DND-41 (cell line): ENCODE data around the gene MTA1.
A peak's percentile ranks its signal among the peaks of the same experiment; 100 is the strongest.

Source experiments
- ATAC-seq: fragments of 200-7000 bp; cut with Tn5 transposase; 3 replicates; pipeline ENCODE4 v1.9.1; 2021; ENCODE audit warnings: low read depth; ENCODE audit not compliant: insufficient read depth
- DNase-seq: peaks from one replicate; pipeline ENCODE4 v3.0.0-alpha.2; 2020
- H2AFZ ChIP-seq: 2 replicates; pipeline ENCODE4 v1.6.0; 2012; ENCODE audit warnings: low read depth, low read length
- H3K27ac ChIP-seq: 2 replicates; pipeline ENCODE4 v1.5.1; 2012; ENCODE audit warnings: low read length, inconsistent platforms
- H3K27me3 ChIP-seq: fragments of 200-600 bp; sonication (generic); 2 replicates; pipeline ENCODE4 v1.6.0; 2012; ENCODE audit warnings: low read length, mild to moderate bottlenecking, inconsistent platforms; ENCODE audit not compliant: insufficient read depth, poor library complexity
- H3K36me3 ChIP-seq: 2 replicates; pipeline ENCODE4 v1.5.1; 2012; ENCODE audit warnings: low read length, inconsistent platforms; ENCODE audit not compliant: insufficient read depth
- H3K4me1 ChIP-seq: 2 replicates; pipeline ENCODE4 v1.5.1; 2012; ENCODE audit warnings: mild to moderate bottlenecking, low read length; ENCODE audit not compliant: insufficient read depth
- H3K4me2 ChIP-seq: 2 replicates; pipeline ENCODE4 v1.6.0; 2012; ENCODE audit warnings: mild to moderate bottlenecking, moderate library complexity, low read length, inconsistent platforms; ENCODE audit not compliant: insufficient read depth
- H3K4me3 ChIP-seq, 2 experiments: fragments of 200-600 bp in 1 of 2; shearing (Covaris generic) in 1 of 2; 2 replicates each; pipeline ENCODE4 v1.5.1; 2012 to 2016; ENCODE audit warnings: inconsistent platforms in 2 of 2, low read length in 2 of 2, mild to moderate bottlenecking in 2 of 2, low read depth in 1 of 2, moderate library complexity in 1 of 2
- H3K79me2 ChIP-seq: 2 replicates; pipeline ENCODE4 v1.6.0; 2012; ENCODE audit warnings: low read length, inconsistent platforms; ENCODE audit not compliant: insufficient read depth
- H3K9ac ChIP-seq: 2 replicates; pipeline ENCODE4 v1.6.0; 2012; ENCODE audit warnings: low read depth, mild to moderate bottlenecking, inconsistent platforms, low read length, moderate library complexity
- H3K9me3 ChIP-seq: 2 replicates; pipeline ENCODE4 v1.5.1; 2012; ENCODE audit warnings: low read length, moderate library complexity, mild to moderate bottlenecking, inconsistent platforms; ENCODE audit not compliant: insufficient read depth, severe bottlenecking
- H4K20me1 ChIP-seq: 2 replicates; pipeline ENCODE4 v1.6.0; 2012; ENCODE audit warnings: low read length; ENCODE audit not compliant: insufficient read depth
- EZH2 ChIP-seq: IDR thresholded peaks from 3 replicates; pipeline ENCODE4 v1.6.1; 2012; ENCODE audit warnings: borderline replicate concordance, low read depth, mild to moderate bottlenecking, moderate library complexity, low read length, inconsistent platforms; ENCODE audit not compliant: severe bottlenecking
- TF ChIP-seq, protein P1 (sequence below): IDR thresholded peaks from 2 replicates; pipeline ENCODE4 v1.5.1; 2012; ENCODE audit warnings: borderline replicate concordance, low read length, moderate library complexity, mild to moderate bottlenecking; ENCODE audit not compliant: poor library complexity, severe bottlenecking; ENCODE audit errors: extremely low read depth

Gene MTA1

DNA sequence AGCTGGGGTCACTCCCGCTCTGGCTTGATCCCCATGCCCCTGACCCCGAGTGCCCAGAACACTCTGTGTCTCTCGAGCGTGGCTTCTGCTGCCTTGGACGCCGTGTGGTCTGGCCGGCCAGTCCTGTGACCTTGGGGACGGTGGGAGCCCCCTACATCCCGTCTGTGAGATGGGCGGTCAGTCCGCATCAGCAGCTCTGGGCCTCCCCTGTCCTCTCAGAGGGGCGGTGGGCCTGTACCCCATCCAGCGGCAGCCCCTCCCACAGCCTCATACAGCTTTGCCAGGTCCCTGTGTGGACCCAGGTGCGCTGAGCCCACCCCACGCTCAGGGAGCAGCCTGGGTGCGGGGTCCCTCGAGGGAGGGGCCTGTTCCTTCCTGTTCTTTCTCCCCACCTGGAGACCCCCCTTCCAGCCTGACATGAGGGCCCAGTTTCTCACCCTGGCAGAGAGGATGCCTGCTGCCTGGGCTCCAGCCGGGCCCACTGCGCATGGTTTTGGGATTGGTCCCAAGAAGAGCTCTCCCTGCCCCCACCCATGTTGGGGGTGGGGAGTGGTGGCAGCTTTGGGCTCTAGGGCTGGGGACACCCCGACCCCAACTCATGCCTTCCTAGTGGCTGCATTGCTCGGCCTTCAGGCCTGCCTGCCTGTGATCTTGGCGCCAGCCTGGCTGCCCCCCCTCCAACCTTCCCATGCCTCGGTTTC lies 1.5 kb downstream of the MTA1 start:
- ATAC-seq (no peak), DNase-seq (no peak)
- Histone ChIP-seq H3K4me3 (peak overlapping the region; percentile 99 to 100; a peak in 3 of 4 replicates), H3K79me2 (peaks cover 74% of the 10 kb centered on the region), H3K4me1 (peaks cover 43% of the 10 kb centered on the region), H4K20me1 (peaks cover 54% of the 10 kb centered on the region), H3K27ac (peak overlapping the region; percentile 85), H2AFZ (no peak overlapping the region), H3K36me3 (peaks cover 52% of the 10 kb centered on the region), H3K4me2 (peak overlapping the region; percentile 96), H3K9ac (peak overlapping the region; percentile 98), H3K27me3 (no peaks in the 10 kb centered on the region), H3K9me3 (no peaks in the 10 kb centered on the region)
- TF ChIP-seq EZH2 = no peak
- TF ChIP-seq, protein P1, sequence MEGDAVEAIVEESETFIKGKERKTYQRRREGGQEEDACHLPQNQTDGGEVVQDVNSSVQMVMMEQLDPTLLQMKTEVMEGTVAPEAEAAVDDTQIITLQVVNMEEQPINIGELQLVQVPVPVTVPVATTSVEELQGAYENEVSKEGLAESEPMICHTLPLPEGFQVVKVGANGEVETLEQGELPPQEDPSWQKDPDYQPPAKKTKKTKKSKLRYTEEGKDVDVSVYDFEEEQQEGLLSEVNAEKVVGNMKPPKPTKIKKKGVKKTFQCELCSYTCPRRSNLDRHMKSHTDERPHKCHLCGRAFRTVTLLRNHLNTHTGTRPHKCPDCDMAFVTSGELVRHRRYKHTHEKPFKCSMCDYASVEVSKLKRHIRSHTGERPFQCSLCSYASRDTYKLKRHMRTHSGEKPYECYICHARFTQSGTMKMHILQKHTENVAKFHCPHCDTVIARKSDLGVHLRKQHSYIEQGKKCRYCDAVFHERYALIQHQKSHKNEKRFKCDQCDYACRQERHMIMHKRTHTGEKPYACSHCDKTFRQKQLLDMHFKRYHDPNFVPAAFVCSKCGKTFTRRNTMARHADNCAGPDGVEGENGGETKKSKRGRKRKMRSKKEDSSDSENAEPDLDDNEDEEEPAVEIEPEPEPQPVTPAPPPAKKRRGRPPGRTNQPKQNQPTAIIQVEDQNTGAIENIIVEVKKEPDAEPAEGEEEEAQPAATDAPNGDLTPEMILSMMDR = no peak

DNA sequence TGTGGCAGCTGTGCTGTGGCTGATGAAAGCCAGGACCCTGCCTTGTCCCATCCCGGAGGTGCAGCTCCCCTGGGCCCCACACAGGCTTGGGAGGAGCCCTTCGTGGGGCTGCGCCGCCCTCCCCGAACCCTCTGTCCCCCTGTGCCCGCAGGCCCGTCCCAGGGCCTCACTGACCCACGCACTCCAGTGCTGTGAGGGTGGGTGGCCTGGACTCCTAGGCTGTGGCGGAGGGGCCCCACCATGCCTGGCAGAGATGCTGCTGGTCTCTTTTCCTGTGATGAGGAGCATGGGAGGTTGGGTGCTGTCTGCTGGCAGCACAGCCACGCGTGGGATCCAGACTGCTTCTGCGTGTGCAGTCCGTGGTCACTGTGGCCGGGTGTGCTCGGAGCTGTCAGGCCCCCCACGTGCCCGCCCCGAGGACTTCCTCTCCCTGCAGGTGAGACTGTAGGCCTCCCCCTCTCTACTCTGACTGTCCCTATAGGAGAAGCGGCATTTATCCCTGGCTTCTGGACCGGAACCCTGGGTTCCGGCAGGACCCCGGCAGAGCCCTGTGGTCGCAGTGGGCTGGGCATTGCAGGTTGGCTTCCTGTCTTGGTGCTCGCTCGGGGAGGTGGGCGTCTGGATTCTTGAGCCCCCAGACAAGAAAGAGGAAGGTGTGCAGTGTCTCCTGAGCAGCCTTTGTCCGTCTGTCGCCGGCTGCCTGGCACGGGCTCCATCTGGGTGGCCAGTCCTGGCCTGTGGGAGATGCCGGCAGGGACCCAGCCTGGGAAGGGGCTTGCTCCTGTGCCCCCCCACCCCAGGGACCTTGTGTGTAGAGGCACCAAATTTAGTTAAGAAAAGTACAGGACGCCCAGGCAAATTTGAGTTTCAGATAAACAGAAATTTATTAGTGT lies 2.3 kb downstream of the MTA1 start:
- peak overlapping the region in 1 of 2 experiments; percentile 99; a peak in 3 of 4 replicates for H3K4me3 ChIP-seq
- peaks cover 43% of the 10 kb centered on the region for H3K4me1 ChIP-seq
- peak overlapping the region; percentile 85 for H3K27ac ChIP-seq
- H3K9me3 ChIP-seq = no peaks in the 10 kb centered on the region
- H3K4me2 ChIP-seq = peak overlapping the region; percentile 96
- H3K79me2 ChIP-seq = peaks cover 82% of the 10 kb centered on the region
- H2AFZ ChIP-seq = no peak overlapping the region
- DNase-seq (no peak), ATAC-seq (no peak)
- peak overlapping the region; percentile 98 for H3K9ac ChIP-seq
- H4K20me1 ChIP-seq = peaks cover 62% of the 10 kb centered on the region
- H3K36me3 ChIP-seq = peaks cover 61% of the 10 kb centered on the region
- TF ChIP-seq, protein P1 = no peak
- no peak for TF ChIP-seq EZH2
- no peaks in the 10 kb centered on the region for H3K27me3 ChIP-seq

DNA sequence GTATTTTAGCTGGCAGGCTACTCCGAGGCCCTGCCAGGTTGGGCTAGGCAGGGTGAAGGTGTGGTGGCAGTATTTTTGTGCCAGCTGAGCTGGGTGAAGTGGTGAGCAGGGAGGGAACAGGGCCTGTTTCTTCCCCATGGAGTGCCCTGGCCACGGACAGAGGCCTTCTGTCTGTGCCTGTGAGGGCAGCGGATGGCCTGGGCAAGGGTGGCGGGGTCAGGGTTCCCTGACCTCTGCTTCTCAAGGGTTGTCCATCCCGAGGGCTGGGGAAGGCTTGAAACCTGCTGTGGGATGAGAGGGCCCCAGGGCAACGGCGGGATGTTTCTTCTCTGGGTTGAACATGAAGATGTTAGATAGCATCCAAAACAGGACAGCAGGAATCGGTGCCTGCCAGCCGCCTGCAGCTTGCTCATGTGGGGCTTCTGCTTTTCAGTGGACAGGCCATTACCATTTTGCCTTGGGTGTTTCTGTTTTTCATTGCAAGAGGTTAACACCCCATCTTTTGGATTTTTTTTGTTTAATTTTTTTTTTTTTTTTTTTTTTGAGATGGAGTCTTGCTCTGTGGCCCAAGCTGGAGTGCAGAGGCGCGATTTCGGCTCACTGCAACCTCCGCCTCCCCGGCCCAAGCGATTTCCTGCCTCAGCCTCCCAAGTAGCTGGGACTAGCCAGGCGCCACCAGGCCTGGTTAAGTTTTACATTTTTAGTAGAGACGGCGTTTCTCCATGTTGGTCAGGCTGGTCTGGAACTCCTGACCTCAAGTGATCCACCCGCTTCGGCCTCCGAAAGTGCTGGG lies 3.3 kb downstream of the MTA1 start:
- ATAC-seq (no peak), DNase-seq (no peak)
- 0 out of 4 replicates have a peak overlapping the region, but pooled peaks of 1 of the 2 experiments have one; percentile 5 for H3K4me3 ChIP-seq
- H3K36me3 ChIP-seq = peaks cover 69% of the 10 kb centered on the region
- H3K9me3 ChIP-seq = no peaks in the 10 kb centered on the region
- H3K4me2 ChIP-seq = peak overlapping the region; percentile 96
- H3K79me2 ChIP-seq = peaks cover 91% of the 10 kb centered on the region
- TF ChIP-seq, protein P1 = no peak
- TF ChIP-seq EZH2 = no peak
- H3K27me3 ChIP-seq = no peaks in the 10 kb centered on the region
- peaks cover 41% of the 10 kb centered on the region for H3K4me1 ChIP-seq
- H3K27ac ChIP-seq = no peak overlapping the region
- H4K20me1 ChIP-seq = peaks cover 71% of the 10 kb centered on the region
- H2AFZ ChIP-seq = no peak overlapping the region
- 0 out of 2 replicates have a peak overlapping the region, but pooled peaks have one; percentile 98 for H3K9ac ChIP-seq
